Measurements from ENCODE around the gene ZNF497. TPM values are rescaled to one million over a fixed set of nuclear protein-coding genes. Genes with fewer than 3 reads are reported as not detected.

ZNF497 gene
- total and polyA plus RNA-seq, 2 of the 13 experiments (the other 11 are each of a cell fraction or from before 2014, with no cell fraction given), result 1.5 to 1.9 TPM

GRCh38 chr19:58361900-58362271 is 665 bp downstream of the ZNF497 start:
- TSS peak; percentile 82 for BruUV-seq (replicated peaks)
- no peaks in the 10 kb centered on the region for H3K36me3 ChIP-seq (replicated peaks in 1 of 2; ENCODE audit: control insufficient read depth in 1 of 2, insufficient read depth in 2 of 2, low read length in 2 of 2)
- CTCF ChIA-PET (ENCODE audit: low intra/inter-chr PET ratio, low total read pairs), result no interaction called here
- no peak overlapping the region for H2AFZ ChIP-seq (ENCODE audit: low read length)
- peak overlapping the region; percentile 76 to 92 (median 80) for H3K4me3 ChIP-seq (replicated peaks in 1 of 3; ENCODE audit: insufficient read depth in 1 of 3, low read depth in 2 of 3, low read length in 3 of 3)
- DNase-seq (ENCODE audit: low spot score) (peak; percentile 49), ATAC-seq (peak; percentile 38), FAIRE-seq (no peak)
- POLR2A ChIA-PET, result interaction anchor here (0.8 to 2.4 kb wide), 31 partner anchors 8 to 214 kb away, joined by 3 to 33 read pairs (median 7); partner anchors contain the start of genes CHMP2A, ERVK3-1, RPS5 and SLC27A5
- H3K4me2 ChIP-seq (ENCODE audit: low read depth, low read length), result peak overlapping the region; percentile 83
- peaks cover 11% of the 10 kb centered on the region for H3K4me1 ChIP-seq (ENCODE audit: insufficient read depth, low read length)
- peak overlapping the region; percentile 98 for H3K9ac ChIP-seq (ENCODE audit: insufficient read depth, low read depth, low read length)
- in situ Hi-C loops (cut with HindIII; ENCODE audit: extremely low pct_ligation_motif_present, low pct_unique_long_range_greater_than_20kb), result no loop called here
- H4K20me1 ChIP-seq (ENCODE audit: insufficient read depth, low read length), result no peaks in the 10 kb centered on the region
- intact Hi-C loops (cut with micrococcal nuclease; ENCODE audit: unreplicated experiment), result loop anchor here (2.0 kb wide), 1 partner anchor 19 kb away; the partner anchor contains the start of gene ZNF837
- no peaks in the 10 kb centered on the region for H3K27me3 ChIP-seq (ENCODE audit: control insufficient read depth in 1 of 2, insufficient read depth in 2 of 2, low read length in 2 of 2)
- no peaks in the 10 kb centered on the region for H3K79me2 ChIP-seq (ENCODE audit: insufficient read depth, low read length)
- WGBS (ENCODE audit: low lambda C conversion rate), result 5% methylated on average over 24 of the region's 28 CpGs
- H3K27ac ChIP-seq (ENCODE audit: extremely low read length, insufficient read depth, low read length), result peak overlapping the region; percentile 97
- H3K9me3 ChIP-seq (ENCODE audit: low read length), result no peaks in the 10 kb centered on the region
- TF ChIP-seq HBP1 (CRISPR knock-in tag; IDR thresholded peaks at IDR 0.05; ENCODE audit: low read depth) (peak; percentile 21; the same call in 1 of the 2 replicates), ZNF3 (CRISPR knock-in tag; IDR thresholded peaks at IDR 0.05) (no peak), MAX (IDR thresholded peaks at IDR 0.05) (peak; percentile 76; the same call in 1 of the 2 replicates), ZNF263 (CRISPR knock-in tag; IDR thresholded peaks at IDR 0.05) (peak; percentile 7; the same call in 1 of the 2 replicates), ZBTB38 (CRISPR knock-in tag; IDR thresholded peaks at IDR 0.05) (peak; percentile 75), ZNF280D (CRISPR knock-in tag; IDR thresholded peaks at IDR 0.05) (peak; percentile 87; the same call in 1 of the 2 replicates), TSC22D2 (CRISPR knock-in tag; IDR thresholded peaks at IDR 0.05; ENCODE audit: borderline replicate concordance) (no peak), ZIK1 (CRISPR knock-in tag; IDR thresholded peaks at IDR 0.05; ENCODE audit: borderline replicate concordance, low read depth) (peak; percentile 3; the same call in 1 of the 2 replicates), ZNF772 (CRISPR knock-in tag; IDR thresholded peaks at IDR 0.05) (0 out of 2 replicates have a peak, but pooled peaks have one; percentile 44), PITX1 (CRISPR knock-in tag; IDR thresholded peaks at IDR 0.05) (no peak), RBM22 (optimal IDR thresholded peaks at IDR 0.05; ENCODE audit: low read length) (peak; percentile 68), ZNF709 (CRISPR knock-in tag; IDR thresholded peaks at IDR 0.05) (peak; percentile 77; the same call in 1 of the 2 replicates), ZBTB3 (CRISPR knock-in tag; IDR thresholded peaks at IDR 0.05; ENCODE audit: borderline replicate concordance, low read depth) (no peak), ZFP41 (CRISPR knock-in tag; IDR thresholded peaks at IDR 0.05; ENCODE audit: borderline replicate concordance) (no peak), ZNF275 (CRISPR knock-in tag; IDR thresholded peaks at IDR 0.05; ENCODE audit: borderline replicate concordance) (no peak; the same call in 1 of the 2 replicates), EED (CRISPR knock-in tag; IDR thresholded peaks at IDR 0.05) (peak; percentile 65; the same call in 1 of the 2 replicates), NFKBIZ (CRISPR knock-in tag; IDR thresholded peaks at IDR 0.05) (no peak), SALL1 (CRISPR knock-in tag; IDR thresholded peaks at IDR 0.05) (0 out of 2 replicates have a peak, but pooled peaks have one; percentile 4), HNF4G (IDR thresholded peaks at IDR 0.05; ENCODE audit: borderline replicate concordance, low read depth, low read length) (no peak), HNF4G (CRISPR knock-in tag; IDR thresholded peaks at IDR 0.05; ENCODE audit: borderline replicate concordance, low read depth) (no peak)
